ENCODE results near the gene THOC6. TPM values are rescaled to one million over a fixed set of nuclear protein-coding genes. Genes with fewer than 3 reads are reported as not detected.

Gene THOC6
- total and polyA plus RNA-seq, 4 donors: 10.8 to 14.8 (median 11.7) TPM

DNA sequence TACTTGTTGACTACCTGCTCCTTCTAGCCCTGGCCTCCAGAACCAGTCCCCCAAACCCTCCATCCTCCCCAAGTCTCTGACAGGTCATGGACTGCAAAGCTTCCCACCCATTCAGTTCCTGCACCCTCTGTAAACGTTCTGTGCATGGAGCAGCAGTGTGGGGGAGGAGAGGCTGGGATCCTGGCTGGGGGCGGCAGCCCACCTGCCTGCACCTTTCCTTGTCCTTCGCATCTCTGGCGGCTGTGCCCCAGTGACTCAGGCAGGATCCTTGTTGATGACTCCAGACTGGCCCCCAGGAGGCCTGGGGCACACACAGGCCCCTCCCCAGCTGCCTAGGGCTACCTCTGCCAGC is 42.0 kb upstream of the THOC6 start:
- DNase-seq (ENCODE audit: low spot score): no peak
- no peaks in the 10 kb centered on the region for H3K36me3 ChIP-seq (ENCODE audit: control insufficient read depth in 4 of 4, insufficient read depth in 3 of 4, low read depth in 1 of 4, low read length in 3 of 4)
- H3K27ac ChIP-seq (ENCODE audit: low read depth in 1 of 2, low read length in 2 of 2): no peak overlapping the region
- 79% methylated on average over 4 of the region's 4 CpGs for whole genome bisulfite sequencing
- no peaks in the 10 kb centered on the region for H3K9me3 ChIP-seq (ENCODE audit: control insufficient read depth in 4 of 4, low read length in 3 of 4)
- H3K4me3 ChIP-seq (ENCODE audit: low read depth in 1 of 3, low read length in 3 of 3): no peak overlapping the region
- TF ChIP-seq FOXA2 (IDR thresholded peaks at IDR 0.05) (no peak), NR2F2 (IDR thresholded peaks at IDR 0.05) (no peak), RAD21 (IDR thresholded peaks at IDR 0.05) (no peak), RXRA (IDR thresholded peaks at IDR 0.05) (no peak), YY1 (IDR thresholded peaks at IDR 0.05) (no peak), SP1 (IDR thresholded peaks at IDR 0.05) (no peak), HNF4A (conservative IDR thresholded peaks at IDR 0.05) (no peak), EGR1 (IDR thresholded peaks at IDR 0.05; ENCODE audit: low read depth in 2 of 2) (no peak), FOXA1 (IDR thresholded peaks at IDR 0.05) (no peak), HNF4G (IDR thresholded peaks at IDR 0.05) (no peak)
- TF ChIP-seq, protein P1, sequence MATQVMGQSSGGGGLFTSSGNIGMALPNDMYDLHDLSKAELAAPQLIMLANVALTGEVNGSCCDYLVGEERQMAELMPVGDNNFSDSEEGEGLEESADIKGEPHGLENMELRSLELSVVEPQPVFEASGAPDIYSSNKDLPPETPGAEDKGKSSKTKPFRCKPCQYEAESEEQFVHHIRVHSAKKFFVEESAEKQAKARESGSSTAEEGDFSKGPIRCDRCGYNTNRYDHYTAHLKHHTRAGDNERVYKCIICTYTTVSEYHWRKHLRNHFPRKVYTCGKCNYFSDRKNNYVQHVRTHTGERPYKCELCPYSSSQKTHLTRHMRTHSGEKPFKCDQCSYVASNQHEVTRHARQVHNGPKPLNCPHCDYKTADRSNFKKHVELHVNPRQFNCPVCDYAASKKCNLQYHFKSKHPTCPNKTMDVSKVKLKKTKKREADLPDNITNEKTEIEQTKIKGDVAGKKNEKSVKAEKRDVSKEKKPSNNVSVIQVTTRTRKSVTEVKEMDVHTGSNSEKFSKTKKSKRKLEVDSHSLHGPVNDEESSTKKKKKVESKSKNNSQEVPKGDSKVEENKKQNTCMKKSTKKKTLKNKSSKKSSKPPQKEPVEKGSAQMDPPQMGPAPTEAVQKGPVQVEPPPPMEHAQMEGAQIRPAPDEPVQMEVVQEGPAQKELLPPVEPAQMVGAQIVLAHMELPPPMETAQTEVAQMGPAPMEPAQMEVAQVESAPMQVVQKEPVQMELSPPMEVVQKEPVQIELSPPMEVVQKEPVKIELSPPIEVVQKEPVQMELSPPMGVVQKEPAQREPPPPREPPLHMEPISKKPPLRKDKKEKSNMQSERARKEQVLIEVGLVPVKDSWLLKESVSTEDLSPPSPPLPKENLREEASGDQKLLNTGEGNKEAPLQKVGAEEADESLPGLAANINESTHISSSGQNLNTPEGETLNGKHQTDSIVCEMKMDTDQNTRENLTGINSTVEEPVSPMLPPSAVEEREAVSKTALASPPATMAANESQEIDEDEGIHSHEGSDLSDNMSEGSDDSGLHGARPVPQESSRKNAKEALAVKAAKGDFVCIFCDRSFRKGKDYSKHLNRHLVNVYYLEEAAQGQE (IDR thresholded peaks at IDR 0.05): no peak
- TF ChIP-seq, protein P2, sequence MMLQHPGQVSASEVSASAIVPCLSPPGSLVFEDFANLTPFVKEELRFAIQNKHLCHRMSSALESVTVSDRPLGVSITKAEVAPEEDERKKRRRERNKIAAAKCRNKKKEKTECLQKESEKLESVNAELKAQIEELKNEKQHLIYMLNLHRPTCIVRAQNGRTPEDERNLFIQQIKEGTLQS (IDR thresholded peaks at IDR 0.05): no peak
- TF ChIP-seq, protein P3, sequence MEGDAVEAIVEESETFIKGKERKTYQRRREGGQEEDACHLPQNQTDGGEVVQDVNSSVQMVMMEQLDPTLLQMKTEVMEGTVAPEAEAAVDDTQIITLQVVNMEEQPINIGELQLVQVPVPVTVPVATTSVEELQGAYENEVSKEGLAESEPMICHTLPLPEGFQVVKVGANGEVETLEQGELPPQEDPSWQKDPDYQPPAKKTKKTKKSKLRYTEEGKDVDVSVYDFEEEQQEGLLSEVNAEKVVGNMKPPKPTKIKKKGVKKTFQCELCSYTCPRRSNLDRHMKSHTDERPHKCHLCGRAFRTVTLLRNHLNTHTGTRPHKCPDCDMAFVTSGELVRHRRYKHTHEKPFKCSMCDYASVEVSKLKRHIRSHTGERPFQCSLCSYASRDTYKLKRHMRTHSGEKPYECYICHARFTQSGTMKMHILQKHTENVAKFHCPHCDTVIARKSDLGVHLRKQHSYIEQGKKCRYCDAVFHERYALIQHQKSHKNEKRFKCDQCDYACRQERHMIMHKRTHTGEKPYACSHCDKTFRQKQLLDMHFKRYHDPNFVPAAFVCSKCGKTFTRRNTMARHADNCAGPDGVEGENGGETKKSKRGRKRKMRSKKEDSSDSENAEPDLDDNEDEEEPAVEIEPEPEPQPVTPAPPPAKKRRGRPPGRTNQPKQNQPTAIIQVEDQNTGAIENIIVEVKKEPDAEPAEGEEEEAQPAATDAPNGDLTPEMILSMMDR (IDR thresholded peaks at IDR 0.05; ENCODE audit: low read depth, low read length, missing input control): no peak
- TF ChIP-seq, protein P4, sequence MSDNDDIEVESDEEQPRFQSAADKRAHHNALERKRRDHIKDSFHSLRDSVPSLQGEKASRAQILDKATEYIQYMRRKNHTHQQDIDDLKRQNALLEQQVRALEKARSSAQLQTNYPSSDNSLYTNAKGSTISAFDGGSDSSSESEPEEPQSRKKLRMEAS (IDR thresholded peaks at IDR 0.05): no peak
- peaks cover 7 to 42% (median 23%) of the 10 kb centered on the region in 4 donors for H3K4me1 ChIP-seq (ENCODE audit: control insufficient read depth in 4 of 4, insufficient read depth in 4 of 4, low read length in 3 of 4)
- no peak overlapping the region for H3K9ac ChIP-seq (ENCODE audit: low read depth in 1 of 2, low read length in 2 of 2)
- peaks cover 0 to 2% (median 0%) of the 10 kb centered on the region in 4 donors for H3K27me3 ChIP-seq (ENCODE audit: control insufficient read depth in 4 of 4, insufficient read depth in 4 of 4, low read length in 3 of 4)

DNA sequence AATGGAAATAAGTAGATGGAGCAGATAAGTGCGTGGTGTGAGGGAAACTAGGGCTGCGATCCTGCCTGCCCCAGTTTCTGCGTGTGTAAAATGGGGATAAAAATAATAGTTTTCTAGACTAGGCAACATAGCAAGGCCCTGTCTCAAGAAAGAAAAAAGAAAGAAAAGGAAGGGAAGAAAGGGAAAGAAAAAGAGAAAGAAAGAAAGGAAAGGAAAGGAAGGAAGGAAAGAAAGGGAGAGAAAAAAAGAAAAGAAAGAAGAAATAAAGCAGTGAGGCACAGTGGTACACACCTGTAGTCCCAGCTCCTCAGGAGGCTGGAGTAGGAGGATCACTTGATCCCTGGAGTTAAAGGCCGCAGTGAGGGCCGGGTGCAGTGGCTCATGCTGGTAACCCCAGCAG is 41.4 kb upstream of the THOC6 start:
- WGBS: 90% methylated on average over 5 of the region's 5 CpGs
- TF ChIP-seq FOXA1 (IDR thresholded peaks at IDR 0.05) (no peak), RXRA (IDR thresholded peaks at IDR 0.05) (no peak), YY1 (IDR thresholded peaks at IDR 0.05) (no peak), TAF1 (conservative IDR thresholded peaks at IDR 0.05) (no peak), GABPA (IDR thresholded peaks at IDR 0.05 in 1 of 2, conservative IDR thresholded peaks at IDR 0.05 in 1 of 2) (no peak), HNF4G (IDR thresholded peaks at IDR 0.05) (no peak), EGR1 (IDR thresholded peaks at IDR 0.05; ENCODE audit: low read depth in 2 of 2) (no peak), FOXA2 (IDR thresholded peaks at IDR 0.05) (no peak), SP1 (IDR thresholded peaks at IDR 0.05) (no peak), NR2F2 (IDR thresholded peaks at IDR 0.05) (no peak), RAD21 (IDR thresholded peaks at IDR 0.05) (no peak)
- TF ChIP-seq, protein P1 (IDR thresholded peaks at IDR 0.05): no peak
- TF ChIP-seq, protein P2 (IDR thresholded peaks at IDR 0.05): no peak
- TF ChIP-seq, protein P3 (IDR thresholded peaks at IDR 0.05; ENCODE audit: low read depth, low read length, missing input control): no peak
- TF ChIP-seq, protein P4 (IDR thresholded peaks at IDR 0.05): no peak

More for the DNA sequence above, 41.4 kb upstream of the THOC6 start:
- no peaks in the 10 kb centered on the region for H3K9me3 ChIP-seq (ENCODE audit: control insufficient read depth in 4 of 4, low read length in 3 of 4)
- no peak overlapping the region for H3K9ac ChIP-seq (ENCODE audit: low read depth in 1 of 2, low read length in 2 of 2)
- H3K4me3 ChIP-seq (ENCODE audit: low read depth in 1 of 3, low read length in 3 of 3): no peak overlapping the region
- H3K4me1 ChIP-seq (ENCODE audit: control insufficient read depth in 4 of 4, insufficient read depth in 4 of 4, low read length in 3 of 4): peaks cover 7 to 37% (median 19%) of the 10 kb centered on the region in 4 donors
- H3K27me3 ChIP-seq (ENCODE audit: control insufficient read depth in 4 of 4, insufficient read depth in 4 of 4, low read length in 3 of 4): peaks cover 0 to 2% (median 0%) of the 10 kb centered on the region in 4 donors
- H3K36me3 ChIP-seq (ENCODE audit: control insufficient read depth in 4 of 4, insufficient read depth in 3 of 4, low read depth in 1 of 4, low read length in 3 of 4): no peaks in the 10 kb centered on the region
- no peak overlapping the region for H3K27ac ChIP-seq (ENCODE audit: low read depth in 1 of 2, low read length in 2 of 2)
- DNase-seq (ENCODE audit: low spot score): no peak
